Heart left ventricle (tissue), 16 donors: ENCODE results near the gene BLZF1. TPM values are rescaled to one million over a fixed set of nuclear protein-coding genes. Genes with fewer than 3 reads are reported as not detected.

Experiments used
- ATAC-seq, 4 donors: fragments of 200-7000 bp; cut with Tn5 transposase; one replicate each; pipeline ENCODE4 v1.9.1; 2020 to 2022; ENCODE audit warnings: moderate library complexity in 4 of 4, mild to moderate bottlenecking in 3 of 4, moderate number of reproducible peaks in 1 of 4
- DNase-seq, 5 donors: peaks; one replicate each; pipeline ENCODE4 v3.0.0-alpha.2; 2020
- H3K27ac ChIP-seq, 12 donors: fragments of 200-600 bp; sonication (generic) in 4 of 12; one replicate each; pipeline versions ENCODE4 v1.5.0 to v1.8.0; 2016 to 2022; ENCODE audit warnings: mild to moderate bottlenecking in 2 of 12
- H3K27me3 ChIP-seq, 9 donors: fragments of 200-600 bp; sonication (generic) in 2 of 9; one replicate each; pipeline versions ENCODE4 v1.5.1 to v1.8.0; 2016 to 2022; ENCODE audit warnings: mild to moderate bottlenecking in 3 of 9
- H3K36me3 ChIP-seq, 9 donors: fragments of 200-600 bp; sonication (generic) in 2 of 9; one replicate each; pipeline versions ENCODE4 v1.5.0 to v1.8.0; 2018 to 2022; ENCODE audit warnings: mild to moderate bottlenecking in 2 of 9
- H3K4me1 ChIP-seq, 12 donors: fragments of 200-600 bp; sonication (generic) in 4 of 12; one replicate each; pipeline versions ENCODE4 v1.5.0 to v1.8.0; 2016 to 2022; ENCODE audit warnings: mild to moderate bottlenecking in 3 of 12
- H3K4me3 ChIP-seq, 12 donors: fragments of 200-600 bp; sonication (generic) in 4 of 12; one replicate each; pipeline versions ENCODE4 v1.5.0 to v1.8.0; 2017 to 2022; ENCODE audit warnings: mild to moderate bottlenecking in 9 of 12, moderate library complexity in 4 of 12
- H3K9me3 ChIP-seq, 12 donors: fragments of 200-600 bp; sonication (generic) in 4 of 12; one replicate each; pipeline versions ENCODE4 v1.5.0 to v1.8.0; 2016 to 2022; ENCODE audit warnings: mild to moderate bottlenecking in 1 of 12
- POLR2A ChIP-seq, 2 donors: fragments of 450-650 bp; IDR thresholded peaks; one replicate each; pipeline ENCODE4 v1.6.1; 2017; ENCODE audit warnings: antibody characterized with exemption in 2 of 2, mild to moderate bottlenecking in 2 of 2, moderate library complexity in 2 of 2
- WGBS, 4 donors: extraction: QIAGEN DNeasy Blood & Tissue Kit in 2 of 4; methylation state at CpG; one replicate each; pipeline versions ENCODE4 v1.1.5 to v1.1.7; 2013 to 2018; 5-methylcytosine and 5-hydroxymethylcytosine counted together
- intact Hi-C, 10 donors: fragments of 100-400 bp; cut with DNase I; formaldehyde crosslinking; loops; one replicate each; pipeline versions ENCODE4 v1.11.1 to v1.14.2; 2022
- polyA plus RNA-seq, 2 donors: library from polyadenylated mRNA; stranded (reverse); fragments of 200-250 nt; gene quantifications; one replicate each; pipeline ENCODE4 v1.2.3, GENCODE V29; 2013
- total RNA-seq, 9 donors: library from RNA; depleted of rRNA in 2 of 9; stranded (reverse); fragments of >200 nt in 2 of 9; fragmentation: NEBNext Ultra II Directional in 3 of 9; extraction: Animal tissue kit (Norgen Biotek cat#: 25700) in 3 of 9; gene quantifications; one replicate each; pipeline versions ENCODE4 v1.1.0 to v1.2.4, GENCODE V29; 2016 to 2023
- TF ChIP-seq, protein P1 (sequence below), 12 donors: fragments of 200-600 bp; sonication (generic) in 4 of 12; IDR thresholded peaks; one replicate each; pipeline versions ENCODE4 v1.5.0 to v1.8.0; 2018 to 2022; ENCODE audit warnings: antibody characterized with exemption in 12 of 12, mild to moderate bottlenecking in 5 of 12
- donor health status: ischemic (EF 13 %, LVEDD 7.1; RV severe dilation, severe dysfunction).
- donor health status: healthy with polysubstance abuse.
- donor health status: DM: no; HTN: yes; CAD: no.
- donor health status: DM: no; HTN: no; CAD: no.
- donor health status: ischemic (EF 25% LVEDD 6.9; RV normal size, moderate dysfunction).
- donor health status: ischemic (EF 25% LVEDD 5.7; RV mildly dilated, moderate dysfunction).
- donor health status: healthy.
- donor health status: DM: yes; HTN: yes; CAD: no.
- donor health status: ischemic (EF 35%, LVEDD 5.7; RV mildly dilated, moderate dysfunction).
- donor health status: nonischemic (EF 11% LVEDD 7.7; RV severe dilation, severe dysfunction).
- donor health status: DM: yes; HTN: yes; CAD: no.
- donor health status: PGD.
- donor health status: ischemic (EF 29% LVEDD 5.4; RV normal size, mild dysfunction).
- donor health status: nonischemic (EF 23%, LVEDD 6.1; RV moderate dilation, normal function).

The BLZF1 gene
- total and polyA plus RNA-seq, 11 donors, result 7.5 to 31.3 (median 22.7) TPM

DNA sequence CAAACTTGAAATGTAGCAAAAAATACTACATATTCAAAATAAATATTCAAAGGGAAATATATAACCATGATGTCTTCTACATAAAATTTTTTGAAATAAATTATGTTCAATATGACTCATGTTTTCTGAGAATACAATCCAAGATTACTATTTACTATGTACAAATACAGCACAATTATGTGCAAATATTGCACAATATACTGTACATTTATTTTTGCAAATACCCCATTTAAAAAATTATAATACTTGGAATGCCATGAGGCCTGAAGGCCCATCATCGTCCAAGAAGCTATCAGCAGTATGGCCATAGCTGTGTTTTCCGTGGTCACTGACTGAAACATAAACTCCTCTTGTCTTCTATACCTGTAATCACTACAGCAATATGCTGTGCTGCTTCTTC, 47.0 kb downstream of the BLZF1 start:
- no peaks in the 10 kb centered on the region for H3K27me3 ChIP-seq
- H3K36me3 ChIP-seq, result no peaks in the 10 kb centered on the region
- no peaks in the 10 kb centered on the region for H3K4me1 ChIP-seq
- no peak for ATAC-seq
- H3K27ac ChIP-seq, result no peak overlapping the region
- H3K9me3 ChIP-seq, result peaks cover 0 to 35% (median 9%) of the 10 kb centered on the region in 12 donors
- DNase-seq, result no peak
- H3K4me3 ChIP-seq, result no peak overlapping the region
- no peak for TF ChIP-seq POLR2A (IDR thresholded peaks at IDR 0.05)
- TF ChIP-seq, protein P1, sequence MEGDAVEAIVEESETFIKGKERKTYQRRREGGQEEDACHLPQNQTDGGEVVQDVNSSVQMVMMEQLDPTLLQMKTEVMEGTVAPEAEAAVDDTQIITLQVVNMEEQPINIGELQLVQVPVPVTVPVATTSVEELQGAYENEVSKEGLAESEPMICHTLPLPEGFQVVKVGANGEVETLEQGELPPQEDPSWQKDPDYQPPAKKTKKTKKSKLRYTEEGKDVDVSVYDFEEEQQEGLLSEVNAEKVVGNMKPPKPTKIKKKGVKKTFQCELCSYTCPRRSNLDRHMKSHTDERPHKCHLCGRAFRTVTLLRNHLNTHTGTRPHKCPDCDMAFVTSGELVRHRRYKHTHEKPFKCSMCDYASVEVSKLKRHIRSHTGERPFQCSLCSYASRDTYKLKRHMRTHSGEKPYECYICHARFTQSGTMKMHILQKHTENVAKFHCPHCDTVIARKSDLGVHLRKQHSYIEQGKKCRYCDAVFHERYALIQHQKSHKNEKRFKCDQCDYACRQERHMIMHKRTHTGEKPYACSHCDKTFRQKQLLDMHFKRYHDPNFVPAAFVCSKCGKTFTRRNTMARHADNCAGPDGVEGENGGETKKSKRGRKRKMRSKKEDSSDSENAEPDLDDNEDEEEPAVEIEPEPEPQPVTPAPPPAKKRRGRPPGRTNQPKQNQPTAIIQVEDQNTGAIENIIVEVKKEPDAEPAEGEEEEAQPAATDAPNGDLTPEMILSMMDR (IDR thresholded peaks at IDR 0.05), result no peak
- intact Hi-C loops, result no loop called here
- 90 to 97% (median 91%) methylated on average over 2 of the region's 2 CpGs for WGBS, 4 donors

DNA sequence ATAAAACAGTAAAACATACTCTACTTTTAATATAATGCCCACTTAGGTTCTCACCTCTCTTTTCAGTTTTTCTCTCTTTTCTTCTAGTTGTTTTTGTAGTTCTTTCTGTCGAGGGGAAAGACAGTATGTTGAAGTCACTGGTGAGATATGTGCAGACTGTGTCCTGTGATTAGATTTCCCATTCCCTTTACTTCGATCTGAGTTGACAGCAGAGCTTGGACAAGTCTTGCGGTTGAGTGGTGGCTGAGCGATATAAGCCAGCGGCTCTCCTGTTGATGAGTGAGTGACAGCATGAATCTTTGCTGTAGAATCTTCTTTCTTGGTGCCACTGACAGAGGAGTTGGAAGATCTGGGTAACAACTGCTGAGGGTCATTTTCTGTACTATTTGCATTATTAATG, 53.3 kb downstream of the BLZF1 start:
- H3K9me3 ChIP-seq, result no peaks in the 10 kb centered on the region
- no peaks in the 10 kb centered on the region for H3K36me3 ChIP-seq
- intact Hi-C loops, result no loop called here
- no peak overlapping the region for H3K4me3 ChIP-seq
- TF ChIP-seq POLR2A (IDR thresholded peaks at IDR 0.05), result no peak
- TF ChIP-seq, protein P1 (IDR thresholded peaks at IDR 0.05), result no peak
- WGBS, 4 donors, result 66 to 75% (median 67%) methylated on average over 5 of the region's 5 CpGs
- DNase-seq (no peak), ATAC-seq (no peak)
- H3K27me3 ChIP-seq, result peaks cover 0 to 3% (median 0%) of the 10 kb centered on the region in 9 donors
- H3K27ac ChIP-seq, result no peak overlapping the region
- H3K4me1 ChIP-seq, result peaks cover 0 to 1% (median 0%) of the 10 kb centered on the region in 12 donors

DNA sequence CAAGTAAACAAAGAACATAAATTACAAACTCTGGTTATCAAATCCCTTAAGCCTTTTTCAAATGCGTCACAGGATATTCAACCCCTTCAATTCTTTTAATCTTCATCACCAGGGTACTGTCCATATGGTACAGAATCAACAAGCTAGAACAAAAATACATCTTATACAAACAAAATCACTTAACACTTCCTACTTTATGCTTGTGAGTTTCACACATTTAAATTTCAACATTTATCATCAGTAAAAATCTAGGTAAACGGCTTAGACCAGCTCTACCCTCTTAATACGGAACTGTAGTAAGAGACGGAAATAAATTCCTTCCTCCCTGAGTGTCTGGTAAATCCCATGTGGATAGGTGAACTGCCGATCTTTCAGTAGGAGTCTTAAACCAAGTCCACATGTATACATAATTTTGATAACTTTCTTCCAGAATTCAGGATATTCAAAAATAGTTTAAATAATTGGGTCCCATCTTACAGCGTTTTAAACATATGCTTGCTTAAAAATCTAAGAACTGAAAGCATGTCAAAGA, 58.2 kb downstream of the BLZF1 start:
- Histone ChIP-seq H3K4me3 (peak overlapping the region in 7 of 12 donors; percentile 49 to 73 (median 57)), H3K27ac (no peak overlapping the region), H3K9me3 (no peaks in the 10 kb centered on the region), H3K4me1 (peaks cover 0 to 13% (median 0%) of the 10 kb centered on the region in 12 donors), H3K27me3 (peaks cover 0 to 9% (median 0%) of the 10 kb centered on the region in 9 donors), H3K36me3 (no peaks in the 10 kb centered on the region)
- DNase-seq, result no peak
- TF ChIP-seq, protein P1 (IDR thresholded peaks at IDR 0.05), result no peak
- TF ChIP-seq POLR2A (IDR thresholded peaks at IDR 0.05), result no peak
- 37 to 50% (median 47%) methylated on average over 6 of the region's 6 CpGs for WGBS, 4 donors
- intact Hi-C loops, result no loop called here
- ATAC-seq, result no peak

DNA sequence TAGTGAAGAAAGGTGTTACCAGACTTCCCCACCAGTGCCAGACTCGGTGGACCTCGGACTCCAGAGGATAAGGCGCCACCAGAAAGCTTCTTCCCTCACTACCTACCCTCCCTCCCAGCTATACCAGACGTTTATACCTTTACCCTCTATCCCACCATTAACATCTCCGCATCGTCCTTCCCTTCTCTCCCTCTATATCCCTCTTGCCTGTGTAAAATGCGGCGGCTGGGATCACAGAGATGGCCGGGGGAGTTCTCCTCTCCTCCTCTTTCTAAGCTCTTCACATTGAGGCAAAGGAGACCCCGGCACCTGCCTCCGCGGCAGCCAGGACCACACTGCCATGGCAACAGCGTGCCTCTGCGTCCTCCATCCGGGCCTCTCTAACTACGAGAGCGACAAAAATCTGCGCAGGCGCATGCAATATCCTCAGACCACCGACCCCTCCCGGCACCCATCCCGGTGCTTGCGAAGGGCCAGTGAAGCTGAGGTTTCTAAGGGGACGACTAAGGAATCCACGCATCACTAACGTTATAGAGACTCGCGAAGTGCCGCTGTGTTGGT, 59.2 kb downstream of the BLZF1 start, which contains the start of gene CCDC181:
TSS of gene CCDC181 (minus strand) at position 394 of the 561 bp plus-strand sequence. CDS start 2,547 bp downstream, outside the sequence.
- Histone ChIP-seq H3K27me3 (peaks cover 0 to 7% (median 0%) of the 10 kb centered on the region in 9 donors), H3K27ac (peak within 1 kb of the TSS in 1 of 12 donors; percentile 10), H3K9me3 (peaks cover 0 to 3% (median 0%) of the 10 kb centered on the region in 12 donors), H3K4me1 (peaks cover 0 to 13% (median 0%) of the 10 kb centered on the region in 12 donors), H3K36me3 (no peaks in the 10 kb centered on the region), H3K4me3 (peak within 1 kb of the TSS; percentile 6 to 73 (median 56))
- ATAC-seq (peak; percentile 81 to 99 (median 96)), DNase-seq (peak; percentile 59 to 78 (median 71))
- TF ChIP-seq, protein P1 (IDR thresholded peaks at IDR 0.05), result no peak
- no peak for TF ChIP-seq POLR2A (IDR thresholded peaks at IDR 0.05)
- WGBS, 4 donors, result 1 to 2% (median 1%) methylated on average over 29 of the region's 29 CpGs
- intact Hi-C loops, result no loop called here

Other genes starting within 250 kb of the BLZF1 start
- 10 to 100 TPM in 4 of 9 donors, 1 to 10 TPM in 5; 6.9 to 14.9 (median 8.4) TPM for gene NME7, start 398 bp upstream of the BLZF1 start, total RNA-seq
- gene NME7, start 398 bp upstream of the BLZF1 start, polyA plus RNA-seq, result 10 to 100 TPM in 1 of 2 donors, 1 to 10 TPM in 1; 3.1 to 25.2 TPM
- gene CCDC181, start 59.3 kb downstream of the BLZF1 start, total RNA-seq, result 1 to 10 TPM in 5 of 9 donors, under 1 TPM in 4; 0.24 to 1.5 (median 1.2) TPM
- 1 to 10 TPM in 1 of 2 donors, under 1 TPM in 1; 0.42 to 1.8 TPM for gene CCDC181, start 59.3 kb downstream of the BLZF1 start, polyA plus RNA-seq
- 10 to 100 TPM in 6 of 9 donors, 1 to 10 TPM in 3; 8.2 to 27.3 (median 13.8) TPM for gene SLC19A2, start 117.7 kb downstream of the BLZF1 start, total RNA-seq
- 10 to 100 TPM; 14.9 to 67.2 TPM for gene SLC19A2, start 117.7 kb downstream of the BLZF1 start, polyA plus RNA-seq
- 10 to 100 TPM in 6 of 9 donors, 1 to 10 TPM in 2, under 1 TPM in 1; 0.93 to 43.3 (median 18.0) TPM for gene F5, start 218.3 kb downstream of the BLZF1 start, total RNA-seq
- 10 to 100 TPM in 1 of 2 donors, 1 to 10 TPM in 1; 2.3 to 36.9 TPM for gene F5, start 218.3 kb downstream of the BLZF1 start, polyA plus RNA-seq